Transverse colon (tissue), 4 donors: ENCODE measurements around the gene SMKR1.

ENCODE experiments used
- CTCF ChIP-seq, 5 experiments: fragments of 200-600 bp in 3 of 5; fragments of 450-650 bp in 2 of 5; sonication (generic) in 3 of 5; IDR thresholded peaks; 1 replicate in 2 of 5; 2 replicates in 3 of 5; pipeline ENCODE4 v1.5.1; 2016 to 2017; ENCODE audit warnings: antibody characterized with exemption in 5 of 5, inconsistent platforms in 3 of 5, mild to moderate bottlenecking in 2 of 5, moderate library complexity in 1 of 5
- EP300 ChIP-seq: sonication (generic); formaldehyde crosslinking; IDR thresholded peaks from one replicate; pipeline ENCODE4 v1.6.1; 2017; ENCODE audit warnings: antibody characterized with exemption, low read depth
- POLR2AphosphoS5 ChIP-seq, 3 donors: sonication (generic); formaldehyde crosslinking; IDR thresholded peaks; one replicate each; pipeline ENCODE4 v1.6.1; 2016; ENCODE audit warnings: antibody characterized with exemption in 3 of 3

- TF ChIP-seq POLR2AphosphoS5 (IDR thresholded peaks at IDR 0.05) (no peak), CTCF (IDR thresholded peaks at IDR 0.05) (no peak), EP300 (no peak)
These were observed at the start of gene SMKR1 for GRCh38 chr7:129501760-129502707.
